Fibroblast of the aortic adventitia (primary cell): Measurements from ENCODE around the gene FRMD5. TPM values are rescaled to one million over a fixed set of nuclear protein-coding genes. Genes with fewer than 3 reads are reported as not detected.

ENCODE experiments used
- DNase-seq: peaks from one replicate; pipeline ENCODE4 v3.0.0-alpha.2; 2010; ENCODE audit warnings: low read depth
- H3K4me3 ChIP-seq: 2 replicates; pipeline ENCODE4 v1.5.1; 2011; ENCODE audit warnings: low read depth, mild to moderate bottlenecking, control low read depth, low read length, moderate library complexity
- CTCF ChIP-seq: IDR thresholded peaks from 2 replicates; pipeline ENCODE4 v1.5.1; 2011; ENCODE audit warnings: mild to moderate bottlenecking, low read length, control low read depth, inconsistent platforms; ENCODE audit not compliant: insufficient read depth
- total RNA-seq: library from RNA; depleted of rRNA; stranded (reverse); fragments of >200 nt; gene quantifications from 2 replicates; pipeline ENCODE4 v1.2.3, GENCODE V29; 2012; ENCODE audit warnings: low replicate concordance

Gene FRMD5
- total RNA-seq, 1 donor: 16.3 TPM

GRCh38 chr15:44058126-44058525, 136.9 kb downstream of the FRMD5 start:
- H3K4me3 ChIP-seq: no peak overlapping the region
- TF ChIP-seq CTCF: no peak
- DNase-seq: no peak

GRCh38 chr15:44045661-44046060, 149.4 kb downstream of the FRMD5 start:
- H3K4me3 ChIP-seq: no peak overlapping the region
- no peak for TF ChIP-seq CTCF
- DNase-seq: no peak

GRCh38 chr15:44045217-44045616, 149.9 kb downstream of the FRMD5 start:
- no peak for DNase-seq
- H3K4me3 ChIP-seq: no peak overlapping the region
- TF ChIP-seq CTCF: no peak

GRCh38 chr15:44038755-44039191, 156.3 kb downstream of the FRMD5 start:
- no peak overlapping the region for H3K4me3 ChIP-seq
- no peak for TF ChIP-seq CTCF
- DNase-seq: no peak

- DNase-seq: peak; percentile 34
- no peak overlapping the region for H3K4me3 ChIP-seq
- no peak for TF ChIP-seq CTCF
Observed at GRCh38 chr15:44035781-44036699, 159.0 kb downstream of the FRMD5 start.

- peak; percentile 92 for DNase-seq
- no peak overlapping the region for H3K4me3 ChIP-seq
- no peak for TF ChIP-seq CTCF
Observed at GRCh38 chr15:44034933-44035624, 160.0 kb downstream of the FRMD5 start.
